ENCODE results near the gene UBXN10.

UBXN10 gene

DNA sequence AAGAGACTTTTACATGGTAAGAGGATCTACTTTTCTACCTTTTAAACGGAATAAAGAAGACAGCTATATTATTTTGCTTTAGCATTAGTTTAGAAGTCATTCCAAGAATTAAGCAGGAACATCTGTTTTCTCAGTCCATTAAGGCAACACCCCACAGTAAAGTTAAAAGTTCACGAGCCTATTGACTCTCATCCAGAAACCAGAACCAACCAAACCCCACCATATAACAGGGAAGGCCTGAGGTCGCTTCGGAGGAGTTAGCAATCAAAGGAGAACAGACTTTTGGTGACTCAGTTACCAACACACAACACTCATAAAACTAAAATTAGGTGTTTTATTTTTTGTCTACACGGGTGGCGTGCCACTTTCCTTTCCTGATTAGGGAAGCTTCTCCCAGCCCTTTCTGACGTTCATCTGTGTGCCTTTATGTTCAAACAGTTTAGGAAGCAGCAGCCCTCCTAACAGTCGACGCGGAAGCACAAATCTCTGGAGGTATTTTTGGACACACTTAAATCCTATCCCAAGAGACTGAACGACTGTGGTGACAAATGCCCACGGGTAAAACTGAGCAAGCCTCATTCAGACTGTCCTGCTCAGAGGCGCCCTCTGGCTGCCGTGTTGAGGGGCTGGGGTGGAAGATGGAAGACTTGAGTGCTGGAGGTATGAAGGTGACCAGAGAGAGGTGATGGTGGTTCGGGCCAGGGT lies 9.0 kb downstream of the UBXN10 start:
- H3K27ac ChIP-seq = no peak overlapping the region
- TF ChIP-seq, protein P1, sequence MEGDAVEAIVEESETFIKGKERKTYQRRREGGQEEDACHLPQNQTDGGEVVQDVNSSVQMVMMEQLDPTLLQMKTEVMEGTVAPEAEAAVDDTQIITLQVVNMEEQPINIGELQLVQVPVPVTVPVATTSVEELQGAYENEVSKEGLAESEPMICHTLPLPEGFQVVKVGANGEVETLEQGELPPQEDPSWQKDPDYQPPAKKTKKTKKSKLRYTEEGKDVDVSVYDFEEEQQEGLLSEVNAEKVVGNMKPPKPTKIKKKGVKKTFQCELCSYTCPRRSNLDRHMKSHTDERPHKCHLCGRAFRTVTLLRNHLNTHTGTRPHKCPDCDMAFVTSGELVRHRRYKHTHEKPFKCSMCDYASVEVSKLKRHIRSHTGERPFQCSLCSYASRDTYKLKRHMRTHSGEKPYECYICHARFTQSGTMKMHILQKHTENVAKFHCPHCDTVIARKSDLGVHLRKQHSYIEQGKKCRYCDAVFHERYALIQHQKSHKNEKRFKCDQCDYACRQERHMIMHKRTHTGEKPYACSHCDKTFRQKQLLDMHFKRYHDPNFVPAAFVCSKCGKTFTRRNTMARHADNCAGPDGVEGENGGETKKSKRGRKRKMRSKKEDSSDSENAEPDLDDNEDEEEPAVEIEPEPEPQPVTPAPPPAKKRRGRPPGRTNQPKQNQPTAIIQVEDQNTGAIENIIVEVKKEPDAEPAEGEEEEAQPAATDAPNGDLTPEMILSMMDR (conservative IDR thresholded peaks at IDR 0.05) = peak; percentile 80
- no peak for TF ChIP-seq ZFX (IDR thresholded peaks at IDR 0.05)

DNA sequence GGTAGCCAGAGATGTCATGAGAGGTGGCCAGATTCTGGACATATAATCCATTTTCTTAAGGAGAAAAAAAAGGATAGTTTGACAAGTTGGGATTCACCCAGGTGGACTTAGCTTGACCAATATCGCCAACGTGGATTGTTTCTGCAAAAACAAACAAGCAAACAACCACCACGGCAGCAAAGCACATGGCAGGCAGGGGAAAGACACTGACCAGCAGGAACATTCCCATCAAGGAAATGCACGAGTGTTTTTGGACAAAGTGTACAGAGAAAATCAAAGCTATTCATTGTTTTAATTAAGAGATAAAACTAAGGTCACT lies 9.5 kb downstream of the UBXN10 start:
- no peak overlapping the region for H3K27ac ChIP-seq
- no peak for TF ChIP-seq ZFX (IDR thresholded peaks at IDR 0.05)
- TF ChIP-seq, protein P1 (conservative IDR thresholded peaks at IDR 0.05) = peak; percentile 36

DNA sequence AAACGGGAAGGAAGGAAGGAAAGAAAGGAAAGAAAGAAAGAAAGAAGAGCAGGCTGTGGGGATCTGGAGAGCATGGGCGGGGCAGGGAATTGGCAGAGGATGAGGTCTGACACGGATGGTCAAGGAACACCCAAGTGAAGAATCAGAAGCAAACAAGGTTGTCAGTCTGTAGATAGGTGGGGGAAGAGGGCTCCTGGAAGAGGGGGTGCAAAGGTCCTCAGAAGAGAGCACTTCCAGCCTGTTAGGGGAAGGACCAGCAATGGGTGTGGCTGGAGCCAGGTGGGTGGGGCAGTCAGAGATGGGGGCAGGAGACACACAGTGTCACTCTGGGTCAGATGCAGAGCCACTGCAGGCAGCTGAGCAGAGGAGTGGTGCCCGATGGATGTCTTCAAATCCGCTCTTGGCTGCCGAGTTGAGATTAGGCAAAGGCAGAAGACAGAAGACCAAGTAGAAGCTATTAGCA lies 11.5 kb downstream of the UBXN10 start:
- TF ChIP-seq, protein P1 (conservative IDR thresholded peaks at IDR 0.05) = no peak
- no peak for TF ChIP-seq ZFX (IDR thresholded peaks at IDR 0.05)

DNA sequence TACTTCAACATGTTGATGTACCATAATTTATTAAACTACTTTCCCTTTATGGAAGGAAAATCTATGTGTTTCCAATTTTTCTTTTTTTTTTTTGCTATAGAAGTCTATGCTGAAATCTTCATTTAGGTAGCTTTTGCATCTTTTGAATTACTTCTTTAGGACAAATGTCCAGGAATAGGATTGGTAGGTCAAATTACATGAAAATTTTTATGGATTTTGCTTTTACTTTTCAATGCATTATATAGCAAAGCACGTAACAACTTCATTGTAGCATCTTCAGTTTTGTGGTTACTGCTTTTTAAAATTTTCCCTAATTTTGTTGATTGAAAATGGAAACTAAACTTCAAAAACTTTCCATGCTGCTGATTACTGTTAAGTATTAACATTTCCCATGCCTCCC lies 12.4 kb downstream of the UBXN10 start:
- no peak overlapping the region for H3K27ac ChIP-seq
- TF ChIP-seq ZFX (IDR thresholded peaks at IDR 0.05) = no peak
- TF ChIP-seq, protein P1 (conservative IDR thresholded peaks at IDR 0.05) = no peak

More for the DNA sequence above, 11.5 kb downstream of the UBXN10 start:
- no peak overlapping the region for H3K27ac ChIP-seq

DNA sequence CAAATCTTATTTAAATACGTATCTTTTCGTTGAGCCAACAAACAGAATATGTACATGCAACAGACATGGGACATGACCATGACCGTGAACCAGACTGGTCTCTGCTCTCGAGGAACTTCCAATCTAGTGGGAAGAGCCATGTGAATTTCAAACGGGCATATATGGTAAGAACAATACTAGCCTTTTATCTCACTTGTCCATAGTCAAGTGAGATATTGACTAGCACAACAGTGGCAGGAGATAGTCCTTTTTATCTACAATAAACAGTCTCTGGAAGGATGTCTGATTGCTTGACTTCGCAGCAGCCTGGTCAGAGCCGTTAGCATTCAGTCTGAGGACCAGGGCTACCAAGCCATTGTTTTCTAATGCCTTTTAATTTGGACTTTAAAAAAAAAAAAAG lies 13.0 kb downstream of the UBXN10 start:
- TF ChIP-seq, protein P1 (conservative IDR thresholded peaks at IDR 0.05) = no peak
- no peak for TF ChIP-seq ZFX (IDR thresholded peaks at IDR 0.05)
- H3K27ac ChIP-seq = no peak overlapping the region

DNA sequence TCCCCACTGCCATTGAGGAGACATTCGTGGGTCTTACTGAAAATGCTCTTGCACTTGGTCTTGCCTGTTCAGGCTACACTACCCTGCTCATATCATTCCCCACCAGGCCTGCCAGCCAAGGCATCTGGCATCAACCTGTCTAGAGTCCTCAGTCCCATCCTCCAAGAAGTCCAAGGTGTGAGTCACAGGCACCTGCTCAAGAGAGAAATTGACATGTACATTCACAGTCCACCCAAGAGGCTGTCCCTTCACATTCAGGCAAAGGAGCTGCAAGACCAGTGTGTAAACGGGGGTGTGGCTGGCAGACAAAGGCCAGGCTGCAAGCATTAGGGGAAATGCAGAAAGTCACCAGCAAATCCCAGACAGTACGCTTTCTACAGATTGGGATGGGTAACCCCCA lies 13.5 kb downstream of the UBXN10 start:
- no peak overlapping the region for H3K27ac ChIP-seq
- TF ChIP-seq ZFX (IDR thresholded peaks at IDR 0.05) = no peak
- TF ChIP-seq, protein P1 (conservative IDR thresholded peaks at IDR 0.05) = no peak

DNA sequence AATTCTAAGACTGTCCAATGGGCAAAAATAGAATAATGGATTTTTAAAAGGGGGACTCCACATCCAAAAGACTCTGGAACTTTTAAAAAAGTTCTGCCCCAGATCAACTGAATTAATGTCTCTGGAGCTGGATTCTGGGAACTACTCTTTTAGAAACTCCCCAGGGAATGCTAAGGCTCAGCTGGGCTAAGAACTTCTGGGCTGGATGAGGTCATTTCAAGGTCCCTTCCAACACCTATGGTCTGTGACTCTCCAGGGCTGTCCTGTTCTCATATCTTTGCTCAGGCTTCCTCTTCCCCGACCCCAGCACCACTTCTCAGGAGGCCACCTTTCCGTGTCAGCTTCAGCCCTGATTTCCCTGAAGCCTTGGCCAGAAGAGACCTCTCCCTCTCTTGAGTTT lies 13.9 kb downstream of the UBXN10 start:
- TF ChIP-seq, protein P1 (conservative IDR thresholded peaks at IDR 0.05) = no peak
- TF ChIP-seq ZFX (IDR thresholded peaks at IDR 0.05) = no peak
- no peak overlapping the region for H3K27ac ChIP-seq
